Hepatic stellate cell (primary cell): ENCODE data around the gene LRP5.

Experiments used
- DNase-seq: peaks from one replicate; pipeline ENCODE4 v3.0.0; 2011; ENCODE audit warnings: low spot score

Gene LRP5

DNA sequence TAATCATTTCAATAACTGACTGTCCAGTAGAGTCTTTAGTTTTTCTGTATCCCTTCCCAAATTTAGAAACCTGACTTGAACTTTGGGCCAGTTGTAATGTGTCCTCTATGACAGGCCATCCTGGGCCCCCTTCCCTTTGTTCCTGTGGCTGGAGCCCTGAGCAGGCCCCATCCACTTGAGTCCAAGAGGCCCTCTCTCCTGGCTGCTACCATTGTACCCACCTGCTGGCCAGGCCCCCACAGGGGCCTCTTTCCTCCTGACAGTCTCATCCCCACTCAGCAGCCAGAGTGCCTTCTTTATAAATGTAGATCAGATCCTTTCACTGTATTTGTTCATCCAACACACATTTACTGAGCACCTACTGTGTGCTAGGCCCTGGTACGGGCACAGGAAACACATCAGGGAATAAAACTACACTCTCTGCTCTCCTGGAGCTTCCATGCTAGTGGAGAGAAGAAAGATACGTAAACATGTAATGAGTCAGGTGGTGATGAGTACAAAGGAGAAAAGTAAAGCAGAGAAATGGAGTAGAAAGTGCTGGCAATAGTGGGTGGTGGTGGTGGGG lies 2.7 kb upstream of the LRP5 start:
- no peak for DNase-seq

DNA sequence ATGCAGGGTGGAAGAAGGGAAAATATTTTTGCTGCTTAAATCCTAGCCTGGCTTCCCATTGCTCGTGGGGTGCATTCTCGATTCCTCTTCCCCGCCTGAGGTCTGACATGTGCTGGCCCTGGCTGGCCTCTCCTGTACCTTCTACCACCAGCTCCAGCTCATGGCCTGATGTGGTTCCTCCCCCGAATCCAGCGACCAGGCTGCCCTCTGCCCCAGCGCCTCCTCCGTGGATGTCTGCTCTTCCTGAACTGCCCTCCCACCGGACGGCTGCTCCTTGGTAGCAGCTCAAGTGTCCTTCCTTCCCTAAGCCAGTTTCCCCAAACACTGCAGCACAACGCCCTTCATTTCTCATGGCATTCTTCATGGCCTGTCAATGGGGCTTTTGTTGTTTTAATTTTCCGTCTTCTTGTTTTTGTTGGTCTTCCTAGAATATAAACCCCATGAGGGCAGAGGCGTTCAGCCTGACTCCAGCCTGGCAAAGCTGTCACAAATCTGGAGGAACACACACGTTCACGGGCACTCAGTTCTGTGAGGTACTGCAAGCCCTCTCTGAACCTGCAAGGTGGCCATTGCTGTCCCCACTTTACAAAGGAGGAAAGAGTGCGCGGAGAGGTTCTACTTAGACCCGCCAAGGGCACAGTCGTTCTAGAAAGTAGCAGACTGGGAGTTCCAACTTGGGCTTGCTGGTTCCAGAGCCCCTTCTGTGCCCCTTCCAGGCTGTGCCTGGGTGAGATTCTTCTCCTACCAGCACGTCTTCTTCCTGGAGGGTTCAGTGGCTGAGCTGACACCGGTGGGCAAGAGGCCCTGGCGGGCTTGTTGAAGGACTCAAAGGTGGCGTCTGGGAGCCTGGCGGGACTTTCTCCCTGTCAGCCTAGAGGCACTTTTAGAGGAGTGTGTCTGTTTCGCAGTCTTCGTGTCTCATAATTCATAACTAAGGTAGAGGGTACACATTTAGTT lies 953 bp upstream of the LRP5 start:
- DNase-seq: no peak

DNA sequence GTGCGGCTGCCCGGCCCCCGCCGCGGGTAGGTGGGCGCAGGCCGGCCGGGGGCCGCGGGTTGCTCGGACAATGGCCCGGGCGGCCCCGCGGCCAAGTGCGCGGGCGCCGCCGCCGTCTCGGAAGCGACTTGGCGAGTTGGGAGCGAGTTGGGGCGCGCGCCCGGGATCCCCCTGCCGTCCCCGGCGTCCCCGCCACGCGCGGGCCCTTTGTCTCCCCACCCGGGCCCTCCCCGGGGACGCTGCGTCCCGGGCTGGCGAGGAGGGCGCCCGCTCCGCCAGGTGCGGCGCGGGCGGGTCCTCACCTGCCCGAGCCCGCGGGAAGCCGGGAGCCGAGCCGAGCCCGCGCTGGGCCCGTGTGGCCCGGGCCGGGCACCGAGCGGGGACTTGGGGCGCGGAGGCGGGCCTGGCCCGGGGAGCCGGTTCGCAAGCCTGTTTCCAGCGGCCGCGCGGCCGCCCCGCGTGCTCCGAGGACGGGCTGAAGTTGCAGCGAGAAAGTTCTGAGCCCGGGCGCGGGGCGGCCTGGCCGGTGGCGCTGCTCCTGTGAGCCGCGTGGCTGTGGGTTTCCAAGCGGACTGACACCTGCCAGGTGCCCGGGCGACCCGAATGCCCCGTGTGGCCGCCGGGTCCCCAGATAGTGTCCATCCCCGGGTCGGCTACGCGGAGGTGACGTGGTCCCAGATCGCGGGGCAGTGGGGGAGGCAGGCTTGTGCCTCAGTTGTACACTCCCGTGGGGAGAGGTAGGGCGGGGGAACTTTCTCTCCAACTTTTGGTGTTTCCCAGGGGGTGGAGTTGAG lies 586 bp downstream of the LRP5 start:
- DNase-seq: peak; percentile 42

DNA sequence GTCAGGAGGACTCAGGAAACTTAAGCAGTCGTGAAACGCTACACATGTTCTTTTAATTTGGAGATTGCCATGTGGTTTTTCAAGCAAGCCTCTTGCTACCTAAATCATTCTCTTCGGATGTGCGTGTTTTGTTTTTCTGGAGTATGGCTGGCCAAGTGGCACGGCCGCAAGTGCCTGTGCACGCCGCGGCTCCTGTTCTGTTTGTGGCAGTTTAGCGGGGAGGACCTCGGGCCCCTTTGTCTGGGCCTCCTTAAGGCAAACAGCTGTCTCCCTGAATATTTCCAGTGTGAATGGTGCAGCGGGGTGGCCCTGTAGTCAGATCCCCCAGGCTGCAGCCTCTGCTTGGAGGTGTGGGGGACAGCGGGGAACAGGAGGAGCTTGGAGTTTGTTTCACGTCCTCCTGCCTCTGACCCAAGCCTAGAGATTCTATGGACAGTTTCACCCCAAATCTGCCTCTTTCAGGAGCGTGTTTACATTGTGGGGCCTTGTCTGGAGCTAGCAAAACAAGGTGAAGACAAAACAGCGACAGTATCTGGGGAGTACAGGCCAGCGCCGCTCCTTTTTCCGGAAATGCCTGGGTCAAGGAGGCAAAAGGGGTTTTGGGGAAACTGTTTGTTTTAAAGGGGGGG lies 1.3 kb downstream of the LRP5 start:
- DNase-seq: no peak

DNA sequence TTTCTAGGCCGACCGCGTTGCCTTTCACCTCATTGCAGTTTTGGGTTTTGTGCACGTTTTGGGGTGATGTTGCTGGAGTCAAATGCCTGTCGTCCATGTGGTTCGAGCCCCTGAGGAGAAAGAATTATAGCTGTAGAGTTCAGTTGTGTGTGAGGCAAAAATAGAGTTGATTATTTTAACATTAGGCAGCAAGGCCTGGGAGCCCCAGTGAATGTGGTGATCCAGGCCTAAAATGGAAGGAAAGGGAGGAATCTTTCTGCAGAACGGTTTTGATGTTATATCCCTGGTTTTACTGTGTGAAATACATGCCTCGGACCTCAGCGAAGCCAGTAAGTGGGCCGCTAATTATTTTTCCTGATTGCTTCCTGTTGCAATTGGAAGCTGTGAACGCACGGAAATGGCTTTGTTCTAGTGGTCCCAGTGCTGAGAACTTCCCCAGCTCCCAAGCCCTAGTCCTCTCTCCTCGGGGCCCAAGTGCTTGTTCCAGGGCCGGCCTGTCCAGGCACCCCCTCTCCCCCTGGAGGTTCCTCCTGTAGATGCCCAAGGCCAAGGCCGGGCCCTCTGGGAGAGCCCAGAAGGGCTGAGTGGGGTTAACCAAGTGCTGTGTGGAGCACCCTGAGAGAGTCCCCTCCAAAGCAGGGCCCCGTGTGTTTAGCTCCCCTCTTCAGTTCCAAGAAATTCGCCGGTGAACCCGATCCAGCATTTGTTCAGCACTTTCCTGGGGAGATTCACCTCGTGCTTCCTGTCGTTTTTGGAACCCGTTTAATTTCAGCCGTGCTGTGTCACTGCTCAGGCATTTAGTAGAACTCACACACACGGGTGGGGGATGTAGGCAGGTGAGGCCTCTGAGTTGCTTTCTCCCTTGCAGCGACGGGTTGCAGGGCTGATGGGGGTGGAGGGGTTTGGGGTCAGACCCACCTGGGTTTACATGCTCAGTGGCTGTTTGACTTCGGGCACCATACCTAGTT lies 2.1 kb downstream of the LRP5 start:
- no peak for DNase-seq

DNA sequence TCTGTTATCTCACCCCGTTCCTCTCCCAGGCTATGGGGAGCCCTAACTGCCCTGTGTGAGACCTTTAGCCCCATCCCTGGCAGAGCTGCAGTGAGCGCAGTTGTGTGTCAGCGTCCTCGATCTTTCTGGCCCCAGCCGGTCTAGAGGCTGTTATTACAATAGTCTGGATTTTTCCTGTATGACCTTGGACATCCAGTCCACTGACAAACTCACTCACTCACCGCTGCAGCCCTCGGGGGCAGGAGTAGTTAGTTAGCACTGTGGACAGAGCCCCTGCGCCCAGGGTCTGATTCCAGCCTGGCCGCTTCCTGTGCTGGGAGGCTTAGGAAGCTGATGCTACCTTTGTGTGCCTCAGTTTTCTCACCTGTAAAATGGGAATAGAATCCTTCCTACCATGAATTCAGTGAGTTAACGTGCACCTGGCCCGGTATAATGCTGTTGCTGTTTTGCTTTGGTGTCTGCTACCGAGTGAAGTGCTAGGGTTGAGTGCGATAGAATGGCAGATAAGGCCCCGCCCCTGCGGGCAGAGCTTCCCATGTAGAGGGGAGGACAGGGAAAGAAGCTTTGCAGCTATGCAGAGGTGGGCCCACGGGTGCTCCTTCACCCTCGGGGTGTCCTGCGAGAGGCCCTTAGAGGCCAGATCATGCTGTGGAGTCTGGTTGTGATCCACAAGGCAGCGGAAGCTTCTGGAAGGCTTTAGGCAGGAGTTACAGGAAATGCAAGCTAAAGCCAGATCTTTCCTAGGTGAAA lies 3.0 kb downstream of the LRP5 start:
- no peak for DNase-seq

DNA sequence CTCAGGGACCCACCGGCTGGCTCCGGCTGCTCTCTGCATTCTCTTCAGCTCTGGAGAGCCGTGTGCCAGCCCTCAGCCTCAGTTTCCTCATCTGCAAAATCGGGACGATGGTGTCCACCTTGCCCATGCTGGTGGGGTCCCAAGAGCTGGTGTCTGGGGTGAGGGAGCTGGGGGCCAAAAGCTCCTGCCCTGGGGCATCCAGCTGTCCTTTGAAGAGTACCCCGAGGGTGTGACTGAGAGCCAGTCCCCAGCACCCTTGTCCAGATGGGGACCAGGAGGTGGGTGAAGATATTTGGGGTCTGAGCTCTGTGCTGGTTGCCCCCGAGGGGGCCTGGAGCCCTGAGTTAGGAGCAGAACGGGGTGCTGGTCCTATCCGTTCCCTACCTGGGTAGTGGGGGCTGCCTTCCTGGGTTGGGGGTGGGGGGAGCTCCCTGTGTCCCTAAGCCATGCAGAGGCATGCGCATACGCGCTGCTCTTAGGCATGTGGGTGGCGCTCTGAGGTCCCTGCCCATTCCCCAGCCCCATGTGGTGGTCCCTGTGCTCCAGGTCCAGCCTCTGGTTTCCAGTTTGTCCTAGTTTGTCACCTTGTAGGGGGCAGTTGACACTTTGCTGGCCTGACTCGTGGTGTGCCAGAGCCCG lies 4.9 kb downstream of the LRP5 start:
- no peak for DNase-seq

DNA sequence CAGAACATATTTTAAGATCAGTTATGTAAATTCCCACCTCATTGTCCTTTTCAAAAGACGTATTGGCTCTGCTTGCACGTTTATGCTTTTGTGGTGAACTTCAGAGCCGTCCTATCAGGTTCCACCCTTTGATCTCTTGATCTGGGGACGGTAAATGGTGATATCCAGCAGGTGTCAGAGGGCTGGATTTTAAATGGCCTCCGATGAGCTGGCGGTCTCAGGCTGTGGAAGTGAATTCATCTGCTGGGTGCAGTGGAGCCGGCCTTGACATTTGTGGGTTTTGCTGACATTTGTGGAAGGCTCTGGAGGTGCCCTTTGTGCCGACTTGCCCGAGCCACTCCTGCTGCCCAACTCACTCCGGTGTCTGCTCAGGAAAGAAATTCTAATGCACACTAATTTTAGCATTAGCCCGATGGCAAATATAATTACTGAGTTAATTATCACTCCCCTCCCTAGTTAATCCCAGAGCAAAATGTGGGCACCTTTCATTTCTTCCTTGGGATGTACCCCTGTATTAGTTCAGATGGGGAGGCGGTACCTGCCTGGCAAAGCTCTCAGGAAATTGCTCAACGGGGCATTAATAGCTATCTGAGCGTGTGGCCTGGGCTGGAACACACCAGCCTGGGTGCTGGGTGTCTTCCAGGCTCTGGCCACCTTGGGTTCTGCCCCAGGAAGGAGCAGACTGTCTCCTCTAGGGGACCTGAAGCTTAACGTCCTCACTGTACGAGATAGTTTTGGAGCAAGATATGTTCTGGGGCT lies 9.1 kb downstream of the LRP5 start:
- no peak for DNase-seq

DNA sequence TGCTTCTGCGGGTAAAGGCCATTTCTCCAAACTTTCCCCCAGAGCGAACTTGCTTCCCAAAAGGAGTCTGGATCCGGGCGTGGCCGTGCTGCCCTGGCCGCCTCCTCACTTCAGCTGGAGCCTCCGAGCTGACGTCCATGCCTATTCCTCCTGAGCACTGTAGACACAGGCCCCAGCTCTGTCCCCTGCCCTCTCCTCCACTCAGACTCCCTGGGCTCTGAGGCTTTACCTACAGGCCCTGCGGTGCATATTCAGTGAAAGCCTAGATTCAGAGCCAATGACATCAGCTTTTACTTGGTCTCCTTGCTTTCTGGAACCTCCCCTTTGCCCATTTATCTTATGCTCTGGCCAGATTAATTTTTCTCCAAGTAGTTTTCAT lies 9.7 kb downstream of the LRP5 start:
- DNase-seq: no peak

DNA sequence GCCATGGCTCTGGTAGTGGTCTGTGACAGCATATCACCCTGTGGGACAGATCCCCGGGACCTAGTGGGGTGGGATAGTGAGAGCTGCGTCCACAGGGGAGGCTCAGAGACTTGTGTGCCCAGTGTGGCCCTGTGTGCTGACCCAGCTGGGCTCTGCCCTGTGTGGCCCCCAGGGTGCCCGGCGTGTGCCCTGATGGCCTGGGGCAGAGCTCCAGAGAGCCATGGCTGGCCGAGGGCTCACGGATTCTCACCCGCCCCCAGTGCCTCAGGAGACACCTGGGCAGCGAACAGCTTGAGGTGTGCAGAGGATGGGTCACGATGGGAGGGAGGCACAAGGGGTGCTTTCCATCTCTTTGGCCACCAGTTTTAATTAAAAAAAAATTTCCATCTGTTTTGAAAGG lies 11.8 kb downstream of the LRP5 start:
- no peak for DNase-seq

DNA sequence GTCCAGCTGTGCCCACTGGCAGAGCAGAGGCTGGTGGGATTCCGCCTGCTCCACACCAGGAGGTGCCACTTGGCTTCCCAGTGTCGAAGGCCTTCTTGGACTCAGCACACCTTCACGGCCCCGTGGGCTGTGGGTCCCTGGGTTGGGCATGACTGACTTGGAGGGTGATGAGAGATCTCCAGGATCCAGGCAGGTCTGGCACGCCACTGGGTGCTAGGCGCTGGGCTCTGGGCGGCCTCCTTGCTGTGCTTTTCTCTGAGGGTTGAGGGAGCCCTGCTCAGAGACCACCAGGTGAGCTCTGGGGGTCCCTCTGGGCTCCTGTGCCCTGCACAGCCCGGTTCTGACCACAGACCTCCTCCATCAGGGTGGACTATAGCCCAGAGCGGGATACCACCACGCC lies 12.3 kb downstream of the LRP5 start:
- DNase-seq: no peak

DNA sequence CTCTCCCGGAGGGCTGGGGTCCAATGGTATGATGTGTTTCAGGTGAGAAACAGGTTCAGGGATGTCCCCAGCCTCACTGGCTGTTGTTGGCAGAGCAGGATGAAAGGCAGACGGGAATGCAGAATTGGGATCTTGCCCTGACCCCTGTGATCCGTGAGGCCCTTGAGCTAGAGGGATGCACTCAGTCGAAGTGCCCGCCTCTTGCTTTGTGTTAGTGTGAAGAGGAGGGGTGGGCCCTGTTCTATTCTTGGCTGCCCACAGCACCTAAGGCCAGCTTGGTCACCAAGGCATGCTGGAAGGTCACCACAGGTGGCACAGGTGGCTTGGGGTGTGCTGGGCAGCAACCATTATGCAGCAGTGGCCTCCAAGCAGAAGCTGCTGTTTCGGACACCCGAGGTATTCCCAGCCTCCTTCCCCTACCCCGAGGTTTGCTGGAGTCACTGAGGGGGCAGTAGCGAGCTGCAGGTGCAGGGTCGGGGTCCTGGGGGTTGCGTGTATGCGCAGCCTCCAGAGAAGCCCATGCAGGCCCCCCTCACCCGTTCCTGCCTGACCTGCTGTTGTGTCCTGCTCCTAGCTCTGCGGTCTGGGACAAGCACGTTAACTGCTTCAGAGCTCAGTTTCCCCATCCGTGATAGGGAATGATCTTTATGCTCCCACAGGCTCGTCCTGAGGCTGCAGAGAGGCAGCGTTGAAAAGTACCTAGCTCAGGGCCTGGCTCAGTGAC lies 13.0 kb downstream of the LRP5 start:
- DNase-seq: no peak

DNA sequence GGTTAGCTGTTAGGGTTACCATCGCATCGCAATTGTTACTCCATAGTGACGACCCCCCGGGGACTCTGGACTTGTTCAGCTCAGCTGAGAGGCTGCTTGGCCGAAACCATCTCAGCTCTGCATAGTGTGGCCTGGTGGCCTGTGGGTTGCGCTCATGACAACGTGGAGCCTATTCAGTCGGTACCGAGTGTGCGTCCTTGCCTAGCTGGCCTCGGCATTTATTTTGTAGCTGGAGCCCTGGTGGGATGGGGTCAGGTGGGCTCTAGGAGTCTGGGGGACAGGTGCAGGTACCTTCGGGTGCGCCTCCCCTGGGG lies 13.5 kb downstream of the LRP5 start:
- DNase-seq: no peak

DNA sequence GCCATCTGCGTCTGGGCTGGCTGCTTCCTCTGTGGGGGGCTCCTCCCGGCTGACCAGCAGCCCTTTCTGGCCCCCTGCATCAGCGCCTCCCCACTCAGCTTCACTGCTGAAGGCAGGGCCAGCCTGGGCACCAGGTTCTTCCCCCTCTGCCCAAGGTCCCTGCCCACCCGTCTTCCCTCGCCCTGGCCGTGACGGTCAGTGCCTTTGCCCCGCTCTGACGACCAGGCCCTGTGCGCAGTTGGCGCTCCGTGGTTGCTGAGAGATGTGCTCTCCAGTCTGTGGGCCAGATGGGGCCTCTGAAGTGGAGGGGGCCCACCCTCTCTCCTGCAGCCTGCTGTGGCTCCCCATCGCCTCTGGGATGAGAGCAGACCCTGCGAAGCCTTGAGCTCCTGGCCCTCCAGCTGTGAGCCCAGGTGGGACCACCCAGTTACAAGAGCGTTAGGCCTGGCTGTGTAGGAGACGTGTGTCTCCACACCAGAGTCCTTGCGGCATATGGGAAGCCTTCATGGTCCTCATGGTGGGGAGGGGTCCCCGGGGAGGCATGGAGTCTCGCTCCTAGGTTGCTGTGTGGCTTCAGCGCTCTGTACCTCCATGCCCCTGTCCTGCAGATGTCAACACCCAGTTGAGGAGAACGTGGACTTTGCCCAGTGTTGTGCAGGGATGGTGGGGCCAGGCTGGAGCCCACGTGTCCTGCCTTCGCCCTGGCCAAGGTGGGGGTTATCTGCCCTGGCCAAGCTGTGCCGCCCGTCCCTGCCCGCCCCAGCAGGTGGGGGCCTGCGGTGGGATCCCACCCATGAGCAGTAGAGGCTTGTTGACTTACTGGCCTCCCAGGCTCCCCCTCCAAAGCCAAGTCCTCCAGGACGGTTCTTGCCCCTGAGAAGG lies 14.2 kb downstream of the LRP5 start:
- DNase-seq: no peak

DNA sequence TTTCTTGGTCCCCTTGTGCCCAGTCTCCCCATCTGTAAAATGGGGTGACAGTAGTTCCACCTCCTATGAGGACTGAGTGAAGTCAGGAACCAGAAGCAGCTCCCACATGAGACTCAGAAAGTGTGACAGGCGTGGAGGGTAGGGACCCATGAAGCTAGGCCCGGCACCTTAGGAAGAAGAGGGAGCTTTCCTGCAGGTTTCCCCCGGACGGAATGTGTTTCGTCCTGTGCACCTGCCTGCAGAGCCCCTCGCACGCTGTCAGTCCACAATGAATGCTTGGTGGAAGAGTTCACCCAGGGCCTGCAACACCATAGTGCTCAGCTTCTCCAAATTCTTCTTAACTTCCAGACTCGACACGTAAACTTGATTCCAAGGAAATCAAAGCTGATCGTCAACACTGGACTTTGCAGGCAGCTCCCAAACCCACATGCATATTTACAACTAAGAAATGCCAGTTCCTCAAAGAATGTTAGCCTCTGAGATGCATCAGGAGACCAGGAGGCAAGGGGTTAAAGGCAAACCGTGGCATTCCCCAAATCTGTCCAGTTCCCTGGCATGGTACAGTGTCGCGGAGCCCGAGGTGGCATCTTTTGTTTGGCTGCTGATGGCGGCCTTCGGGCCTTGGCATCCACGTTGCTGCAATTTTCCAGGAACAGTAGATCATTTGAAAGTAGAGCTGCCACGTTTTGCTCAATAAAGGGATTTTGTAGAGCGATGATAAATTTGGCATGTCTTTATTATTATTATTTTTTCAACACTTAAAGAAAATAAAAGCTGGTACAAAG lies 15.4 kb downstream of the LRP5 start:
- DNase-seq: no peak

DNA sequence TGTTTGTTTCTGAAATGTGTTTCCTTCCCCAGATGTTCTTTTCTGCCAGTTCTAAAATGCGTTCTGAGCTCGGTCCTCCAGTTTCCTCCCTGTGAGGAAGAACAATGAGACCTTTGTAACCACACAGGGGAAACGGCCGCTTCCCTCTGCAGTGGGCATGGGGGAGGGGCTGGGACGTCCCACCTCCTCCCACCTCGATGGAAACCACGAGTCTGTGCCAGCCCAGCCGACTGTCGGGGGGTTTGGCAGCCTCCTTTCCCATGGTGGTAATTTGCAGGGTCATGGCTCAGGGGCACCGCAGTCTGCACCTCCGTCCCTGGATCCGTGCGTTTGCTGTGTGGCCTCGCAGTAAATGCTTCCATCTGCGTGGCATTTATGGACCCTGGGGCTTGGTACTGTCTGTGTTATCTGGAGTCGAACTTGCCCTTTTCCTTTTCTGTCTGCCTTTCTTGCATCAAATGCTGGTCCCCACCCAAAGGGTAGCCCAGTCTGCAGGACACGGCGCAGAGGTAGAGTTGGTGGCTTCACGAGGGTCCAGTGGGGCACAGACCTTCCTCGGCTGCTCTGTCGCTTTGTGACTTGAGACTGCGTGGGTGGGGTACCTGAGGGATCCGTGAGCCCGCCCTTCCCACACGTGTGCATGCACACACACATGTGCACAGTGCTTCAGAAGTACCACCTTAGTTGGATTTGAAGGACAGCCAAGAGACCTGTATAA lies 16.1 kb downstream of the LRP5 start:
- no peak for DNase-seq
